Upper lobe of left lung (tissue), 6 donors: ENCODE data around the gene SAMSN1. TPM values are rescaled to one million over a fixed set of nuclear protein-coding genes. Genes with fewer than 3 reads are reported as not detected.

Experiments used
- ATAC-seq, 2 donors: fragments of 200-7000 bp; cut with Tn5 transposase; one replicate each; pipeline ENCODE4 v1.9.1; 2022; ENCODE audit warnings: mild to moderate bottlenecking in 2 of 2, moderate library complexity in 2 of 2; ENCODE audit not compliant: low FRiP score in 2 of 2
- DNase-seq, 2 donors: peaks; one replicate each; pipeline ENCODE4 v3.0.0-alpha.2; 2019 to 2020
- H3K27ac ChIP-seq, 4 donors: fragments of 200-600 bp; sonication (generic); one replicate each; pipeline ENCODE4 v1.5.1; 2016 to 2019
- H3K27me3 ChIP-seq, 4 donors: fragments of 200-600 bp; sonication (generic); one replicate each; pipeline ENCODE4 v1.5.1; 2017 to 2019
- H3K36me3 ChIP-seq, 4 donors: fragments of 200-600 bp; sonication (generic); one replicate each; pipeline ENCODE4 v1.5.1; 2016 to 2019
- H3K4me1 ChIP-seq, 4 donors: fragments of 200-600 bp; sonication (generic); one replicate each; pipeline ENCODE4 v1.5.1; 2018 to 2019
- H3K4me3 ChIP-seq, 4 donors: fragments of 200-600 bp; sonication (generic); one replicate each; pipeline ENCODE4 v1.5.1; 2017 to 2019; ENCODE audit warnings: mild to moderate bottlenecking in 2 of 4, moderate library complexity in 1 of 4
- H3K9me3 ChIP-seq, 4 donors: fragments of 200-600 bp; sonication (generic); one replicate each; pipeline ENCODE4 v1.5.1; 2018 to 2019
- CTCF ChIP-seq, 6 experiments: fragments of 450-650 bp in 4 of 6; fragments of 200-600 bp in 2 of 6; sonication (generic) in 2 of 6; IDR thresholded peaks; one replicate each; pipeline ENCODE4 v1.5.1; 2016 to 2019; ENCODE audit warnings: antibody characterized with exemption in 6 of 6
- EP300 ChIP-seq, 4 donors: sonication (generic); formaldehyde crosslinking; IDR thresholded peaks; one replicate each; pipeline ENCODE4 v1.5.1; 2017; ENCODE audit warnings: antibody characterized with exemption in 4 of 4, control low read depth in 2 of 4
- POLR2A ChIP-seq, 4 donors: fragments of 450-650 bp; IDR thresholded peaks; one replicate each; pipeline ENCODE4 v1.5.1; 2016 to 2017; ENCODE audit warnings: antibody characterized with exemption in 4 of 4, mild to moderate bottlenecking in 2 of 4
- POLR2AphosphoS5 ChIP-seq, 2 donors: sonication (generic); formaldehyde crosslinking; IDR thresholded peaks; one replicate each; pipeline ENCODE4 v1.5.1; 2017; ENCODE audit warnings: antibody characterized with exemption in 2 of 2
- WGBS, 2 donors: methylation state at CpG; one replicate each; pipeline ENCODE4 v1.1.5; 2017 to 2018; 5-methylcytosine and 5-hydroxymethylcytosine counted together
- total RNA-seq, 6 donors: library from RNA; depleted of rRNA in 4 of 6; stranded (reverse); fragments of >200 nt in 4 of 6; gene quantifications; one replicate each; pipeline versions ENCODE4 v1.1.0 to v1.2.1, GENCODE V29; 2016 to 2021
- donor health status: DM: no; HTN: no; CAD: no; lungs with moderate emphysema.
- donor health status: DM: no; HTN: yes; CAD: no; lungs with severe emphysema.

The SAMSN1 gene
- total RNA-seq, 6 donors from 2014 or later, result 16.4 to 29.3 (median 20.3) TPM

GRCh38 chr21:14538483-14538882, 7.6 kb downstream of the SAMSN1 start:
- Histone ChIP-seq H3K36me3 (no peaks in the 10 kb centered on the region), H3K9me3 (no peaks in the 10 kb centered on the region), H3K27me3 (no peaks in the 10 kb centered on the region), H3K27ac (no peak overlapping the region), H3K4me1 (no peaks in the 10 kb centered on the region), H3K4me3 (no peak overlapping the region)
- ATAC-seq (no peak), DNase-seq (no peak)
- TF ChIP-seq POLR2AphosphoS5 (IDR thresholded peaks at IDR 0.05), result no peak
- no peak for TF ChIP-seq EP300 (IDR thresholded peaks at IDR 0.05)
- TF ChIP-seq CTCF (IDR thresholded peaks at IDR 0.05), result no peak
- no peak for TF ChIP-seq POLR2A (IDR thresholded peaks at IDR 0.05)

- WGBS, 2 donors, result 97 to 98% methylated on average over 5 of the region's 5 CpGs
- Histone ChIP-seq H3K4me1 (no peaks in the 10 kb centered on the region), H3K27me3 (no peaks in the 10 kb centered on the region), H3K27ac (no peak overlapping the region), H3K36me3 (no peaks in the 10 kb centered on the region), H3K4me3 (no peak overlapping the region), H3K9me3 (no peaks in the 10 kb centered on the region)
- TF ChIP-seq POLR2A (IDR thresholded peaks at IDR 0.05), result no peak
- TF ChIP-seq CTCF (IDR thresholded peaks at IDR 0.05), result no peak
- TF ChIP-seq EP300 (IDR thresholded peaks at IDR 0.05), result no peak
- no peak for TF ChIP-seq POLR2AphosphoS5 (IDR thresholded peaks at IDR 0.05)
- ATAC-seq (no peak), DNase-seq (no peak)
Measured at GRCh38 chr21:14536929-14537328, 9.2 kb downstream of the SAMSN1 start.

GRCh38 chr21:14535702-14536101, 10.4 kb downstream of the SAMSN1 start:
- peak overlapping the region in 1 of 4 donors; percentile 11 for H3K27ac ChIP-seq
- no peaks in the 10 kb centered on the region for H3K36me3 ChIP-seq
- no peak for DNase-seq
- no peak for ATAC-seq
- H3K27me3 ChIP-seq, result no peaks in the 10 kb centered on the region
- TF ChIP-seq CTCF (IDR thresholded peaks at IDR 0.05) (no peak), EP300 (IDR thresholded peaks at IDR 0.05) (no peak), POLR2A (IDR thresholded peaks at IDR 0.05) (no peak), POLR2AphosphoS5 (IDR thresholded peaks at IDR 0.05) (no peak)
- no peaks in the 10 kb centered on the region for H3K9me3 ChIP-seq
- no peaks in the 10 kb centered on the region for H3K4me1 ChIP-seq
- H3K4me3 ChIP-seq, result no peak overlapping the region

GRCh38 chr21:14533499-14534428, 12.4 kb downstream of the SAMSN1 start:
- H3K4me1 ChIP-seq, result no peaks in the 10 kb centered on the region
- TF ChIP-seq POLR2AphosphoS5 (IDR thresholded peaks at IDR 0.05) (peak in 1 of 2 donors; percentile 31), EP300 (IDR thresholded peaks at IDR 0.05) (peak in 1 of 4 donors; percentile 45), CTCF (IDR thresholded peaks at IDR 0.05) (no peak), POLR2A (IDR thresholded peaks at IDR 0.05) (peak in 1 of 4 donors; percentile 25)
- WGBS, 2 donors, result 70 to 75% methylated on average over 6 of the region's 6 CpGs
- H3K9me3 ChIP-seq, result no peaks in the 10 kb centered on the region
- ATAC-seq, result peak; percentile 53 to 61
- H3K27me3 ChIP-seq, result no peaks in the 10 kb centered on the region
- H3K4me3 ChIP-seq, result no peak overlapping the region
- peak overlapping the region in 2 of 4 donors; percentile 44 to 56 for H3K27ac ChIP-seq
- no peak for DNase-seq
- H3K36me3 ChIP-seq, result no peaks in the 10 kb centered on the region
